Psoas muscle (tissue), 8 donors: ENCODE data around the gene TMED5. TPM values are rescaled to one million over a fixed set of nuclear protein-coding genes. Genes with fewer than 3 reads are reported as not detected.

ENCODE experiments used
- ATAC-seq, 4 donors: fragments of 200-7000 bp; cut with Tn5 transposase; one replicate each; pipeline ENCODE4 v1.9.1; 2020; ENCODE audit warnings: moderate library complexity in 3 of 4, mild to moderate bottlenecking in 2 of 4
- DNase-seq, 2 donors: peaks; one replicate each; pipeline ENCODE4 v3.0.0-alpha.2; 2020
- H3K27ac ChIP-seq: fragments of 200-600 bp; one replicate; pipeline ENCODE4 v1.8.0; 2022
- H3K27me3 ChIP-seq, 3 donors: fragments of 200-600 bp in 1 of 3; one replicate each; pipeline versions ENCODE4 v1.6.1 to v1.8.0; 2013 to 2022; ENCODE audit warnings: low read length in 2 of 3, mild to moderate bottlenecking in 2 of 3, moderate library complexity in 1 of 3; ENCODE audit not compliant: insufficient read depth in 3 of 3
- H3K36me3 ChIP-seq, 2 donors: fragments of 200-600 bp in 1 of 2; one replicate each; pipeline versions ENCODE4 v1.6.1 to v1.8.0; 2013 to 2022; ENCODE audit warnings: low read depth in 1 of 2, mild to moderate bottlenecking in 1 of 2, moderate library complexity in 1 of 2; ENCODE audit not compliant: insufficient read depth in 1 of 2
- H3K4me1 ChIP-seq: fragments of 200-600 bp; one replicate; pipeline ENCODE4 v1.8.0; 2022
- H3K4me3 ChIP-seq: fragments of 200-600 bp; one replicate; pipeline ENCODE4 v1.8.0; 2022; ENCODE audit warnings: mild to moderate bottlenecking
- H3K9me3 ChIP-seq: fragments of 200-600 bp; one replicate; pipeline ENCODE4 v1.8.0; 2022
- WGBS, 3 donors: extraction: QIAGEN DNeasy Blood & Tissue Kit; methylation state at CpG; one replicate each; pipeline versions ENCODE4 v1.1.6 to v1.1.7; 2013; 5-methylcytosine and 5-hydroxymethylcytosine counted together
- intact Hi-C, 2 donors: fragments of 100-400 bp; cut with DNase I; formaldehyde crosslinking; loops; one replicate each; pipeline versions ENCODE4 v1.11.0 to v1.14.2; 2022
- polyA plus RNA-seq, 3 donors: library from polyadenylated mRNA; stranded (reverse); fragments of 200-250 nt; gene quantifications; one replicate each; pipeline ENCODE4 v1.2.3, GENCODE V29; 2013
- total RNA-seq, 4 donors: library from RNA; stranded (reverse); fragmentation: NEBNext Ultra II Directional in 2 of 4; extraction: Animal tissue kit (Norgen Biotek cat#: 25700) in 2 of 4; gene quantifications; one replicate each; pipeline versions ENCODE4 v1.2.1 to v1.2.4, GENCODE V29; 2021 to 2023
- TF ChIP-seq, protein P1 (sequence below): fragments of 200-600 bp; IDR thresholded peaks from one replicate; pipeline ENCODE4 v1.8.0; 2022; ENCODE audit warnings: antibody characterized with exemption
- donor health status: healthy with polysubstance abuse.
- donor health status: DM: no; HTN: no; CAD: no; lungs with moderate emphysema.
- donor health status: Bipolar disorder and iron deficiency.
- donor health status: healthy.
- donor health status: DM: yes; HTN: yes; CAD: no.
- donor health status: DM: no; HTN: no; CAD: no.
- donor health status: DM: no; HTN: no; CAD: no.
- donor health status: DM: yes; HTN: yes; CAD: no.

TMED5 gene
- total and polyA plus RNA-seq, 7 donors: 37.9 to 92.2 (median 65.6) TPM

DNA sequence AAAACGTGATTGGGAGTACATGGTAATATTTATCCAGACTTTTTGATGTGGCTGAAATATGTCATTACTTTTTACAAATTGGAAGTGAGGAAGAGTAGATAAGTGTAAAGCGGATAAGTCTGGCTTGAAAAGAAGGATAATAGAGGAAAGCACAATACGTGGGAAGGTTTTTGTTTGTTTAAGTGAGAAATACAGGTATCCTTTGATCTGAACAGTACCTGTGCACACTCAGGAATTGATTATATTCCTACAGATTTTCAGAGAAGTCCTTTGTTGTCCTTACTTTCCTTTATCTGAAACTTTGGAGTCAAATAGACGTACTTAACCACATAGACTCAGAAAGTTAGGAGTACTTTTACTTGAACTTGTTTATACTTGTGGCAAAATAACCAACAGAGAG is 20.5 kb upstream of the TMED5 start:
- DNase-seq: no peak
- Histone ChIP-seq H3K9me3 (no peaks in the 10 kb centered on the region), H3K4me1 (no peaks in the 10 kb centered on the region), H3K36me3 (peaks cover 0 to 20% of the 10 kb centered on the region in 2 donors), H3K27me3 (no peaks in the 10 kb centered on the region), H3K27ac (no peak overlapping the region), H3K4me3 (no peak overlapping the region)
- no peak for ATAC-seq
- TF ChIP-seq, protein P1, sequence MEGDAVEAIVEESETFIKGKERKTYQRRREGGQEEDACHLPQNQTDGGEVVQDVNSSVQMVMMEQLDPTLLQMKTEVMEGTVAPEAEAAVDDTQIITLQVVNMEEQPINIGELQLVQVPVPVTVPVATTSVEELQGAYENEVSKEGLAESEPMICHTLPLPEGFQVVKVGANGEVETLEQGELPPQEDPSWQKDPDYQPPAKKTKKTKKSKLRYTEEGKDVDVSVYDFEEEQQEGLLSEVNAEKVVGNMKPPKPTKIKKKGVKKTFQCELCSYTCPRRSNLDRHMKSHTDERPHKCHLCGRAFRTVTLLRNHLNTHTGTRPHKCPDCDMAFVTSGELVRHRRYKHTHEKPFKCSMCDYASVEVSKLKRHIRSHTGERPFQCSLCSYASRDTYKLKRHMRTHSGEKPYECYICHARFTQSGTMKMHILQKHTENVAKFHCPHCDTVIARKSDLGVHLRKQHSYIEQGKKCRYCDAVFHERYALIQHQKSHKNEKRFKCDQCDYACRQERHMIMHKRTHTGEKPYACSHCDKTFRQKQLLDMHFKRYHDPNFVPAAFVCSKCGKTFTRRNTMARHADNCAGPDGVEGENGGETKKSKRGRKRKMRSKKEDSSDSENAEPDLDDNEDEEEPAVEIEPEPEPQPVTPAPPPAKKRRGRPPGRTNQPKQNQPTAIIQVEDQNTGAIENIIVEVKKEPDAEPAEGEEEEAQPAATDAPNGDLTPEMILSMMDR: no peak
- intact Hi-C loops: no loop called here
- 94 to 97% (median 95%) methylated on average over 4 of the region's 4 CpGs for WGBS, 3 donors

DNA sequence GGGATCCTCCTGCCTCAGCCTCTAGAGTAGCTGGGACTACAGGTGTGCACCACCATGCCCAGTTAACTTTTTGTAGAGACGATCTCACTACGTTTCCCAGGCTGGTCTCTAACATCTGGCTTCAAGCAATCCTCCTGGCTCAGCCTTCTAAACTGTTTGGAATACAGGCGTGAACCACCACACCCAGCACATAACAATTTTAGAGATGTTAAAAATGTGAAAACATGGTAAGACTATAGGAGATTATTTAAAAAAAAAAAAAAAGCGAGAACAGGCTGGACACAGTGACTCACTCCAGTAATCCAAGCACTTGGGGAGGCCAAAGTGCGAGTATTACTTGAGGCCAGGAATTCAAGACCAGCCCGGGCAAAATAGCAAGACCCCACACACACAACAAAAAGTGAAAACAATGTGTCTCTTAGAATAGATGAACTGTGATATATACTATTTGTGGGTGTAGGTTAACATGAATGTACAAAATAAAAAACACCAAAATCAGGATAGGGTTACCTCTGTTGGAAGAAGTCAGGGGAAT is 19.9 kb upstream of the TMED5 start:
- TF ChIP-seq, protein P1: no peak
- intact Hi-C loops: no loop called here
- 89 to 95% (median 92%) methylated on average over 6 of the region's 6 CpGs for WGBS, 3 donors
- no peak for DNase-seq
- Histone ChIP-seq H3K27ac (no peak overlapping the region), H3K27me3 (no peaks in the 10 kb centered on the region), H3K9me3 (no peaks in the 10 kb centered on the region), H3K4me3 (no peak overlapping the region), H3K36me3 (peaks cover 0 to 18% of the 10 kb centered on the region in 2 donors), H3K4me1 (no peaks in the 10 kb centered on the region)
- ATAC-seq: no peak

DNA sequence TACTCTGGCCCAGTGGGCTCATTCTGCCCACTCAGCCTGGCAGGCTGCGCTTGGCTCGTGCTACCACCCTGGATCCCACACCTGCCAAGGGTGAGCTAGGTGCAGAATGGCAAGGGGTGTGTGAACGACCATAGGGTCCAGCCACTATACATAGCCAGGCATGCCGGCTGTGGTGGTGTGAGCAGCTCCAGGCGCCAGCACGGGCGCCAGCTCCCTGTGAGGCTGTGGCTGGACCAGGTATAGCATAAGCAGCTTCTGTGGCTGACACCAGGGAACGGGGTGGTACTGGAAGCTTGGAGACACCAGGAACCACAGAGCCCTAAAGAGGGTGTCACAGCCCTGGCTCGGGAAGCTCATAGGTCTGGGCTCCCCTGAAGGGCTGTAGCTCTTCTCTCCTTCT is 18.9 kb upstream of the TMED5 start:
- ATAC-seq (no peak), DNase-seq (no peak)
- Histone ChIP-seq H3K27ac (no peak overlapping the region), H3K9me3 (no peaks in the 10 kb centered on the region), H3K4me1 (no peaks in the 10 kb centered on the region), H3K27me3 (no peaks in the 10 kb centered on the region), H3K4me3 (no peak overlapping the region), H3K36me3 (peaks cover 0 to 17% of the 10 kb centered on the region in 2 donors)
- TF ChIP-seq, protein P1: no peak
- intact Hi-C loops: no loop called here
- WGBS, 3 donors: 96 to 99% (median 97%) methylated on average over 9 of the region's 9 CpGs

DNA sequence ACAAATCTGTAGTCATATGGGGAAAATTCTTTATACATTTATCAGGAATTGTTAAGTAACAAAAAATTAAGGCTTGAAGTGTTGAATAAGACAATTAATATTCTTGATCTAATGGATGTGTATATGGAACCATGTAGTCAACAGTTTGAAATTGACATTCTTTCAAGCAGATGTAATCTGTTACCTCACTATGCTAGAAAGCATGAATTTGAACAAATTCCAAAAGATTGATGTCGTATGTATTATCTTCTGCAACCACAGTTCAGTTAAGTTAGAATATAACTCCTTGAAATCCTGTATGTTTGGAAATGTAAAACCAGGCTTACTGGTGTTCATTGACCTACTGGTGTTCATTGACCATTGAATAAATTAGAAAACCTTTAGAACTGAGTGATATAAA is 16.4 kb upstream of the TMED5 start:
- intact Hi-C loops: no loop called here
- H3K9me3 ChIP-seq: no peaks in the 10 kb centered on the region
- H3K27ac ChIP-seq: no peak overlapping the region
- no peak for DNase-seq
- no peaks in the 10 kb centered on the region for H3K4me1 ChIP-seq
- 69 to 79% (median 73%) methylated on average over 1 of the region's 1 CpG for WGBS, 3 donors
- no peak overlapping the region for H3K4me3 ChIP-seq
- no peaks in the 10 kb centered on the region for H3K27me3 ChIP-seq
- TF ChIP-seq, protein P1: no peak
- peaks cover 0 to 7% of the 10 kb centered on the region in 2 donors for H3K36me3 ChIP-seq
- ATAC-seq: no peak
